GM21723 (cell line): ENCODE results near the gene NUP62.
A peak's percentile ranks its signal among the peaks of the same experiment; 100 is the strongest.

Experiments used
- ATAC-seq: cut with Tn5 transposase; IDR thresholded peaks from one replicate; pipeline ENCODE4 v1.9.1; 2021; ENCODE audit warnings: mild to moderate bottlenecking, moderate library complexity; ENCODE audit not compliant: unreplicated experiment

Gene NUP62

GRCh38 chr19:49907745-49908446 lies 21.4 kb downstream of the NUP62 start:
- no peak for ATAC-seq

GRCh38 chr19:49906879-49907564 lies 22.3 kb downstream of the NUP62 start:
- ATAC-seq: no peak

- ATAC-seq: no peak
Observed at GRCh38 chr19:49904136-49904535, 25.2 kb downstream of the NUP62 start.

- peak; percentile 47 for ATAC-seq
Observed at GRCh38 chr19:49896863-49897621, 32.3 kb downstream of the NUP62 start, which contains the start of gene IL4I1. Gene IL4I1, minus strand, starts transcription at chr19:49896887. Its CDS starts 727 bp downstream, at chr19:49896160.

- no peak for ATAC-seq
Observed at GRCh38 chr19:49895566-49896297, 33.6 kb downstream of the NUP62 start.

- ATAC-seq: no peak
Observed at GRCh38 chr19:49894879-49895565, 34.3 kb downstream of the NUP62 start.

- ATAC-seq: no peak
Observed at GRCh38 chr19:49894011-49894664, 35.2 kb downstream of the NUP62 start.

GRCh38 chr19:49892716-49893115 lies 36.6 kb downstream of the NUP62 start:
- no peak for ATAC-seq

- ATAC-seq: no peak
Observed at GRCh38 chr19:49891393-49891792, 37.9 kb downstream of the NUP62 start.

GRCh38 chr19:49890349-49891311 lies 38.7 kb downstream of the NUP62 start:
- ATAC-seq: no peak

- no peak for ATAC-seq
Observed at GRCh38 chr19:49889687-49890348, 39.5 kb downstream of the NUP62 start.

- ATAC-seq: no peak
Observed at GRCh38 chr19:49889038-49889686, 40.1 kb downstream of the NUP62 start.

- no peak for ATAC-seq
Observed at GRCh38 chr19:49888510-49888824, 40.8 kb downstream of the NUP62 start.

- no peak for ATAC-seq
Observed at GRCh38 chr19:49887665-49888509, 41.4 kb downstream of the NUP62 start.

- no peak for ATAC-seq
Observed at GRCh38 chr19:49887037-49887664, 42.2 kb downstream of the NUP62 start.

GRCh38 chr19:49884760-49885159 lies 44.5 kb downstream of the NUP62 start:
- ATAC-seq: no peak

GRCh38 chr19:49884109-49884508 lies 45.2 kb downstream of the NUP62 start:
- ATAC-seq: no peak
